Kidney (tissue), 14 donors: ENCODE measurements around the gene KLK15. TPM values are rescaled to one million over a fixed set of nuclear protein-coding genes. Genes with fewer than 3 reads are reported as not detected.

Experiments used
- DNase-seq, 5 donors: peaks; one replicate each; pipeline ENCODE4 v3.0.0-alpha.2; 2013 to 2020
- FAIRE-seq: peaks from 2 replicates; lab custom pipeline; 2012; peaks lifted over from hg19 to GRCh38; lab: Jason Lieb, UNC
- H3K27ac ChIP-seq, 2 donors: one replicate each; pipeline ENCODE4 v1.7.0; 2013; ENCODE audit warnings: low read depth in 2 of 2, low read length in 2 of 2, inconsistent platforms in 1 of 2
- H3K27me3 ChIP-seq: one replicate; pipeline ENCODE4 v1.7.1; 2013; ENCODE audit warnings: low read length, inconsistent platforms; ENCODE audit not compliant: control insufficient read depth, insufficient read depth
- H3K36me3 ChIP-seq, 3 donors: one replicate each; pipeline versions ENCODE4 v1.7.0 to v1.7.1; 2013; ENCODE audit warnings: low read length in 3 of 3, control low read depth in 1 of 3, inconsistent platforms in 1 of 3; ENCODE audit not compliant: insufficient read depth in 3 of 3, control insufficient read depth in 2 of 3
- H3K4me1 ChIP-seq, 3 donors: one replicate each; pipeline versions ENCODE4 v1.7.0 to v1.7.1; 2013; ENCODE audit warnings: low read length in 3 of 3, inconsistent platforms in 1 of 3, low read depth in 1 of 3; ENCODE audit not compliant: control insufficient read depth in 2 of 3, insufficient read depth in 2 of 3
- H3K4me3 ChIP-seq, 3 donors: one replicate each; pipeline versions ENCODE4 v1.7.0 to v1.8.1; 2013; ENCODE audit warnings: low read length in 3 of 3, control low read depth in 1 of 3, inconsistent platforms in 1 of 3
- H3K9ac ChIP-seq, 3 donors: one replicate each; pipeline versions ENCODE4 v1.7.0 to v1.7.1; 2013; ENCODE audit warnings: low read length in 3 of 3, control low read depth in 1 of 3, inconsistent platforms in 1 of 3
- H3K9me3 ChIP-seq, 3 donors: one replicate each; pipeline versions ENCODE4 v1.7.0 to v1.7.1; 2013; ENCODE audit warnings: low read length in 3 of 3, control low read depth in 1 of 3, inconsistent platforms in 1 of 3; ENCODE audit not compliant: control insufficient read depth in 2 of 3, insufficient read depth in 1 of 3
- intact Hi-C: fragments of 100-400 bp; cut with DNase I; formaldehyde crosslinking; loops from one replicate; pipeline ENCODE4 v1.11.1; 2022
- polyA plus RNA-seq: library from polyadenylated mRNA; stranded (reverse); fragments of 350-450 nt; fragmentation: Illumina TruSeq; extraction: RNeasy Lipid Tissue Mini Kit (QIAGEN cat#74804); gene quantifications from one replicate; pipeline ENCODE4 v1.2.3, GENCODE V29; 2014; ENCODE audit warnings: low read depth, low replicate concordance; ENCODE audit not compliant: insufficient read depth
- total RNA-seq: library from RNA; stranded (reverse); fragmentation: NEBNext Ultra II Directional; extraction: Animal tissue kit (Norgen Biotek cat#: 25700); gene quantifications from one replicate; pipeline ENCODE4 v1.2.1, GENCODE V29; 2021
- TF ChIP-seq, protein P1 (sequence below): IDR thresholded peaks from 3 replicates; pipeline ENCODE4 v1.5.1; 2012; ENCODE audit warnings: mild to moderate bottlenecking, moderate library complexity, borderline replicate concordance; ENCODE audit not compliant: insufficient read depth; ENCODE audit errors: extremely low read depth
- donor health status: control.
- donor health status: control.
- donor health status: control.
- donor health status: control.
- donor health status: control.
- donor health status: DM: yes; HTN: yes; CAD: no.
- donor health status: Normal renal cell carcinoma (clear cell type).

The KLK15 gene
- total and polyA plus RNA-seq, 2 donors from 2014 or later: 2.7 TPM; not detected in 1

- H3K4me3 ChIP-seq: no peak overlapping the region
- H3K27me3 ChIP-seq: no peaks in the 10 kb centered on the region
- peaks cover 2 to 10% (median 6%) of the 10 kb centered on the region in 3 donors for H3K36me3 ChIP-seq
- intact Hi-C loops: no loop called here
- DNase-seq (no peak), FAIRE-seq (no peak)
- H3K27ac ChIP-seq: no peak overlapping the region
- H3K4me1 ChIP-seq: peaks cover 0 to 3% (median 0%) of the 10 kb centered on the region in 3 donors
- TF ChIP-seq, protein P1, sequence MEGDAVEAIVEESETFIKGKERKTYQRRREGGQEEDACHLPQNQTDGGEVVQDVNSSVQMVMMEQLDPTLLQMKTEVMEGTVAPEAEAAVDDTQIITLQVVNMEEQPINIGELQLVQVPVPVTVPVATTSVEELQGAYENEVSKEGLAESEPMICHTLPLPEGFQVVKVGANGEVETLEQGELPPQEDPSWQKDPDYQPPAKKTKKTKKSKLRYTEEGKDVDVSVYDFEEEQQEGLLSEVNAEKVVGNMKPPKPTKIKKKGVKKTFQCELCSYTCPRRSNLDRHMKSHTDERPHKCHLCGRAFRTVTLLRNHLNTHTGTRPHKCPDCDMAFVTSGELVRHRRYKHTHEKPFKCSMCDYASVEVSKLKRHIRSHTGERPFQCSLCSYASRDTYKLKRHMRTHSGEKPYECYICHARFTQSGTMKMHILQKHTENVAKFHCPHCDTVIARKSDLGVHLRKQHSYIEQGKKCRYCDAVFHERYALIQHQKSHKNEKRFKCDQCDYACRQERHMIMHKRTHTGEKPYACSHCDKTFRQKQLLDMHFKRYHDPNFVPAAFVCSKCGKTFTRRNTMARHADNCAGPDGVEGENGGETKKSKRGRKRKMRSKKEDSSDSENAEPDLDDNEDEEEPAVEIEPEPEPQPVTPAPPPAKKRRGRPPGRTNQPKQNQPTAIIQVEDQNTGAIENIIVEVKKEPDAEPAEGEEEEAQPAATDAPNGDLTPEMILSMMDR: no peak
- no peak overlapping the region for H3K9ac ChIP-seq
- H3K9me3 ChIP-seq: no peaks in the 10 kb centered on the region
Observed at GRCh38 chr19:50797429-50797780, 36.0 kb downstream of the KLK15 start.

DNA sequence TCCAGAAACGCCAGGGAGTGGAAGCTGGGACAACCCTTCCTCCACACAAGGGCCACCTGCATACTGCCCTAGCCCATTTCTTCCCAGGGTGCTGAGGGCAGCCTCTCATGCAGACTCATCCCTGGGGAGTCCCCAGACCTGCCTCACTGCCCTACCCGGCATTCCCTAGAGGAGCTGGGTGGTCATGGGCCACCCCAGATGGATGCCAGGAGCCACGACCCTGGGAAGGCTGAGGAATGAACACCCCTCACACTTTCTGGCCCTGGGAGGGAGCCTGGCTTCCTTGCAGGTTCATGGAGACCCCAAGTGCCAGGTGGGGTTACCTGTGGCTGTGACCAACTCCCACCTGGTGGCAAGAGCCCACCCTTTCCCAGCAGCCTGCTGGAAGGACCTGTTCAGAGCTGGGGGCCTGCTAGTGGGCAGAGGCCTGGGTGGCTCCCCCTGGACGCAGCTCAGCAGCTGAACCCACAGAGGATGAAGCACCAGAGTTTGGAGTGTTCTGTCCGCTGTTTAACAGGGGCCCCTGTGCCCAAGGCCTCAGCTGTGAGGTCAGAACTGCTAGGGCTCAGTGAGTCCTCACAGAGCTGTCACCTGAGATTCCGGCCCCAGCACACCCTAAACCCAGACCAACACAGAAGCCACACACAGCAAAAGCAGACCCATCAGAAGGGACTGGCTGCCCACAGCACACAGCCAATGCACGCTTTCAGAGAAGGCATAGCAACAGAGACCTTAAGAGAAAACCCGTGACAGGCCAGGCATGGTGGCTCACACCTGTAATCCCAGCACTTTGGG lies 36.5 kb downstream of the KLK15 start:
- Histone ChIP-seq H3K27ac (no peak overlapping the region), H3K4me1 (peaks cover 0 to 3% (median 0%) of the 10 kb centered on the region in 3 donors), H3K9me3 (no peaks in the 10 kb centered on the region), H3K36me3 (peaks cover 0 to 10% (median 6%) of the 10 kb centered on the region in 3 donors), H3K9ac (no peak overlapping the region), H3K4me3 (no peak overlapping the region), H3K27me3 (no peaks in the 10 kb centered on the region)
- DNase-seq (no peak), FAIRE-seq (no peak)
- TF ChIP-seq, protein P1: no peak
- intact Hi-C loops: no loop called here

DNA sequence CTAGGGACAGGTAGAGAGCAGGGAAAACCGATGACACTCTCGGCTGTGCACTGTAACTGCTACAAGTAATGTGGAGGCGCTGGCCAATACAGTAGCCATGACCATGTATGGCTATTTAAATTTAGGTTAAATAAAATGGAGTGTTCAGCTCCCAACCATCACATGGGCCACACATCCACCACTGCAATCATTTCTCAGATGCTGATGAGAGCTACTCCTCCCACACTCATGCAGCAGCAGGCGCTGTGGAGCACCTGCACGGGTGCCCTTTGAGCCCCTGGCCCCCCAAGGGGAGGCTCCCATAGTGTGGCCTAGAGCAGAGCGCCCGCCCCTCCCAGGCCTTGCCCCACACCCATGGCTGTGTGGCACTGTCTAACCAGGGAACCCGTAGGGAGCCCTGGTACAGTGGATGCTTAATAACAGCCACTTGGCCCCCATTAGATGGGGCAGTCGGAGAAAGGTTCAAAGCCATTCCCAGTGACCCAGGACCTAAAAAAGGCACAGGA lies 37.2 kb downstream of the KLK15 start:
- Histone ChIP-seq H3K36me3 (peaks cover 0 to 10% (median 6%) of the 10 kb centered on the region in 3 donors), H3K4me3 (no peak overlapping the region), H3K4me1 (peaks cover 0 to 3% (median 0%) of the 10 kb centered on the region in 3 donors), H3K27me3 (no peaks in the 10 kb centered on the region), H3K9me3 (no peaks in the 10 kb centered on the region), H3K9ac (no peak overlapping the region), H3K27ac (no peak overlapping the region)
- FAIRE-seq: no peak
- DNase-seq: no peak
- TF ChIP-seq, protein P1: no peak
- intact Hi-C loops: no loop called here
